ENCODE results near the gene BCAR3.
"Not testable (repeated sequence)": the region's sequence is repeated elsewhere in the genome, so short reads cannot be mapped to it uniquely, and the experiment has no call there.

BCAR3 gene

GRCh38 chr1:93689521-93690223, 8.0 kb upstream of the BCAR3 start:
- DNase-seq (ENCODE audit: low spot score) = no peak

DNA sequence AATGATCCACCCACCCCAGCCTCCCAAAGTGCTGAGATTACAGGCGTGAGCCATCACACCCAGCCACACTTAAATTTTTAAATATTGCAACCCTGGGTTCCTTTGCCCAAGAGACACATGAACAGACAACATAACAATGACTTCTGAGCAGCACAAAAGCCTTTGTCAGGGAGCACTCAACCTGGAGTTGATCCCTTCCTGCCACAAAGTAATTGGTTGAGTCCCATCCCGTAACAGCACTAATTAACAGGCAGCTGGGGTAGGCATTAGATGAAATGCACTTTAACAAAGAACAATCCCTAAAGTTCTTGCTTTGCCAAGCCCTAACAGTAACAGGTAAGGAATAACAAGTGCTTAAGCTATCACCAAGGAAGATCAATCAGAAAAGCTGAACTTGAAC, 5.9 kb upstream of the BCAR3 start:
- no peak for DNase-seq (ENCODE audit: low spot score)

DNA sequence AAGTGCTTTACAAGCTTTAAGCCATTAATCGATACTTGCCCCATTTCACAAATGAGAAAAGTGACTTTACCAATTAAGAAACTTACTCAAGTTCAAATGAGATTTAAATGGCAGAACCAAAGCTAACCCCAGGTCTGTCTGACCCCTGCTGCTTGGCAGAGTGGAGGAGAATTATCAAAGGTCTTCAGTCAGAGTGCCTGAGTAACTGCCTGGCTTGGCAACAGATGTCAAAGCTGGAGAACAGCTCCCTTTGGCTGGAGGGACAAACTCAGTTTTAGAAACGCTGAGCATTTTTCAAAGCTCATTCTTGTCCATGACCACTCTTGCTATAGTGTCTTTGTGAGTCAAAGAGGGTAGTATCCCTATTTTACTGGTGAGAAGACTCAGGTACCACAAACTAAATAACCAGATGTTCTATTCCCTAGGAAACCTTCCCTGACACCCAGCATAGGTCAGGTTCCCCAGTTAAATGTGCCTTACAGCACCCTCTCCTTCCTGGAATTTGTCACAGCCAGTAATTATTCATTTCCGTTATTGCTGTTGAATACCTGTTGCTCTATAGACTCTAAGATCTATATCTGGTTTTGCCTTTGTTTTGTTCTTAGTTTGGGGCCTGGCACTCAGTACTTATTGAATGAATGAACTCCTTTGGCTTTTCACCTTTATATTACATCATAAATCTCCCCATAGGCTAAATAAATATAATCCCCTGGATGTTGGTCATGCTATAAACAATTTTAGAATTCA, 5.0 kb upstream of the BCAR3 start:
- no peak for DNase-seq (ENCODE audit: low spot score)

DNA sequence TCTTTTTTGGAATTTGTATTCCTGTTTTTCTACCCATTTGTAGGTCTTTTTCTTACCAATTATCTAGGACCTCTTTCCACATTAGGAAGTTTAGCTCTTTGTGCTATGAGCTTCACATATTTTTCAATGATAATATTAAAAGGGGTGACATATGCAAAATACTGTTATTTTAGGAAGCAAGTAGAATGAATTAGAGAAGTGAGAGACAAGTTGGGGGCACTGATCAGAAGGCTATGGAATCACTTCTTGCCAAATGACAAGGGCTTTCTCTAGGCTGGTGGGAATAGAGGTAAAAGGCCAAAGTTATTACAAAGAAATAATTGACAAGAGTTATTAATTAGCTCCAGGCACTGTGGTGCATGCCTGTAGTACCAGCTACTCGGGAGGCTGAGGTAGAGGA, 4.3 kb upstream of the BCAR3 start:
- no peak for DNase-seq (ENCODE audit: low spot score)

DNA sequence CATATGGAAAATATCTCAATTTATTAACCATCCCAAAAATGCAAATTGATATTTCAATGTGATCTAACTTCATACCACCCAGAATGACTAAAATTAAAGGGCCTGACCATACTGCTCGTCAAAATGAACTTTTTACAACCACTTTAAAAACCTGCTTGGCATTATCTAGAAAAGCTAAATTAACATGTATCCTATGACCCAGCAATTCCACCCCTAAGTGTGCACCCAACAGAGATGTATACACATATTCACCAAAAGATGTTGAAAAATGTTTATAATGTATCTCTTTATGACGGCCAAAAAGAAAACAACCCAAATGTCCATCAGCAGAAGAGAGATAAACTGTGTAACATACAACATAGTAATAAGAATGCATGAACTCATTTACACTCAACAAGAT, 1.6 kb upstream of the BCAR3 start:
- no peak for DNase-seq (ENCODE audit: low spot score)

DNA sequence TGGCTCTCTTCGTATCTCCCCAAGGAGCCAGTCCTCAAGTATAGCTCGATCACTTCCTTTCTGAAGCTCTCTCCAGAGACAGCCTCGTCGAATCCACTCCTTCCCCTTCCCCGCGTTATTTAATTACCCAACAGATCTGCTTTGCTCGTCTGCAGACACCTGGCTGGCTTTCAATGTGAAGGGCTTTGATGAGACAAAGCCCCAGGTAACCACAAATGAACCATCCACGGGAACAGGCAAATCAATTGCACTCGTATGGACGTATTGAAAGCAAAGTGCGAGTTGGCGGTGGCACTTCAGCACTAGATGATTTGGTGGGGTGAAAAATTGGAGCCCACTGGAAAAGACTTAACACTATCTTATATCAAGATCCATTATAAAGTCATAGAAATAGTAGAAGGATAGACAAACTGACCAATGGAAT, 364 bp upstream of the BCAR3 start:
- DNase-seq (ENCODE audit: low spot score) = no peak

DNA sequence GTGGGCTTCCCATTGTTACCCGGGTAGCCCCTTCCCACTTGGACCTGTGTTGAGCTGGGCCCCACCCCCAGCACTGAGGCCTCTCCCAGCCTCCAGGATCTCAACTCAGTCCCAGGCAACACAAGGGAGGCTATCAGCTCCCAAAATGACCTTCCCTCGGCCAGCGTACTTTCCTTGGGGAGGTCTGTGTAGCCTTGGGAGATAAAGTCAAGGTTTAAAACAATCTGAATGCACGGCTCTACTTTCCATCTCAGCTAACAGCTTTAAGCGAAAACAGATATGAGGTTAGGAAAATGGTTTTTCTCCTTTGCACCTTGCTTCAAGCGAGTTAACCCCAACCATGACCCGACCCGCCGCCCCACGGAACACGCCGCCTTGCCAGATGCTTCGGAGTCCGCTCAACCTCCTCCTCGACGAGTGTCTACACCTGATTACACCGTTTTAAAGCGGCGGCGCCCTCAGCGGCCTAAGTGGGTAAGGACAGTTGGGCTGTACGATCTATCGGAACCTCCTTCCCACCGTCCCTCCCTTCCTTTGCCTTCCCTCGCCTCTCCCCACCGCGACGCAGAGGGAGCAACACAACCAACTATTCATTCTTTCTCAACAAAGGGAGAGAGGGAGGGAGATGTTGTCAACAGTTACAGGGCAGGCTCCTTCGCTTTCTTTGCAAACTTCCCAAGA, 1.1 kb downstream of the BCAR3 start:
- peak; percentile 72 for DNase-seq (ENCODE audit: low spot score)

- DNase-seq (ENCODE audit: low spot score) = no peak
Measured at GRCh38 chr1:93680076-93680419, 1.6 kb downstream of the BCAR3 start.

DNA sequence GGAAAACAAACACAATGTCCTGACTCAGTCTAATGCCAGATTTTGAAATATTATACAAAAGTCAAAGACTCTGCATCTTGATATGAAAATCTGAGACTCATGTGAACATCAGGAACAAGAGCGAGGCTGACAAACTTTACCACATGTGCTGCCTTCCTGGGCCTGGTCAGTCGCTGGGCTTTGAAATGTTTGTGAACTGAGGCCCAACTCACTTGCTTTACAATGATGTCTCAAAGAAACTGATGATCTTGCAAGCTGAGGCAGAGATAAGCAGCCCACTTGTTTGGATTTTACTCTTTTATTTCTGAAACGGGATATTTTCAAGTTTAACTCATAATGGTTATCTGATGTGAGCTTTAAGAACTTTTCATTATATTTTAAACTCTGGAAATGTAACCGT, 2.1 kb downstream of the BCAR3 start:
- DNase-seq (ENCODE audit: low spot score) = no peak

- DNase-seq (ENCODE audit: low spot score) = no peak
Measured at GRCh38 chr1:93678946-93679480, 2.6 kb downstream of the BCAR3 start.

GRCh38 chr1:93678491-93678890, 3.1 kb downstream of the BCAR3 start:
- DNase-seq (ENCODE audit: low spot score) = no peak

- no peak for DNase-seq (ENCODE audit: low spot score)
Measured at GRCh38 chr1:93677729-93678128, 3.9 kb downstream of the BCAR3 start.

DNA sequence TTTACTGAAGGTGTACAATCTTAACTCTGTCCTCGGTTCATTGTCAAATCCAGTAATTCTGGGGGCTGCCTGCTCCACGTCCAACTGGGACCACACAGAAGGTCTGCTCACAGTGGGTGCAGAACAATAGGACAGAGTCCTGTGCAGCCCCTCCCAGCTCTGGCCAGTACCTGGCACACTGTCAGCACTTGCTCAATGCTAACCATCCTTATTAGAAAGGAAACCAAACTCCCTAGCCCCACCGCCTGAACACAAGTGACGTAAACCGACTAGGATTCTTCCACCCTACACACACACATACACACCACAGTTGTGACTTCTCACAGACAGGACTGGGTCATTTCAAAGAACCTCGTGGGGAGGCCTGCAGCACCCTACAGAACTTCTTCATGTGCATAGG, 5.2 kb downstream of the BCAR3 start:
- DNase-seq (ENCODE audit: low spot score) = no peak

GRCh38 chr1:93675931-93676330, 5.7 kb downstream of the BCAR3 start:
- DNase-seq (ENCODE audit: low spot score) = no peak

- no peak for DNase-seq (ENCODE audit: low spot score)
Measured at GRCh38 chr1:93675271-93675670, 6.4 kb downstream of the BCAR3 start.

DNA sequence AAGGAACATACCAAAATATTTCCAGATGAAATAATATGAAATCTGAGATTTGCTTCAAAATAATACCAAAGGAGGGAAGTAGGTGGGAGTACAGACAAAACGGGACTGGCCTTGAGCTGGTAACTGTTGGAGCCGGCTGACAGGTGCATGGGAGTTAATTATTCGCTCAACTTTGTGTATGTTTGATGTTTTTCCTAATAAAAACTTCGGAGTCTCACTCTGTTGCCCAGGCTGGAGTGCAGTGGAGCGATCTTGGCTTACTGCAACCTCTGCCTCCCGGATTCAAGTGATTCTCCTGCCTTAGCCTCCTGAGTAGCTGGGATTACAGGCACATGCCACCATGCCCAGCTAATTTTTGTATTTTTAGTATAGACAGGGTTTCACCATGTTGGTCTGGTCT, 7.6 kb downstream of the BCAR3 start:
- DNase-seq (ENCODE audit: low spot score) = not testable (repeated sequence)

- DNase-seq (ENCODE audit: low spot score) = no peak
Measured at GRCh38 chr1:93673163-93673829, 8.3 kb downstream of the BCAR3 start.

DNA sequence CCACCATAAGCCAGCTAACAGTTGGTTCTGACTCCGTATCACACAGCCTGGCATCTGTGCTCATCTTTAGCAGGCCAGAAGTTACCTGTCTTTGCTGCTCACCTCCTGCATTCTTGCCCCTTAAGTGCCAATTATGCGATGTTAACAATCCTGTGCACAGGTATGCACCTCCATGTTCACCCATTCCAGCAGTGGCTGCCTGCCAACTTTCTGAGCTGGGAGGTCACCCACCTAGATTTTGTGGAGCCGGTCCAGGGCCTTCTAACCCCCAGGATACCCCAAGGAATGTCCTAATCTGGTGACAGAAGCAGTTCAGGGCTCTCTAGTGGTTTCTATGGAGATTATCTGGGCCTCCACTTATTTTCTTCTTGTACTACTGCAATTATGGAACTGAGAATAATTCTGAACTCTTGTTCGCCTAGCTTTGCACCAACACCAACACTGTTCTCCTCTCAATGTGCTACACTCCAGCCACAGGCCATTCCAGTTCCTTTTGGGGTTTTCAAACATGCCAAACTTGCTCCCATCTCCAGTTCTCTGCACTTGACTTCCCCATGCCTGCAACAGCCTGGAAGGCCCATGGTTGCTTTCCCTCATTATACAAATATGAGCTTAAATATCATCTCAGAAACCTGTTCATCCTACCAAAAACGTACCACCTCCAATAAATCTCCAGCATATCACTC, 9.0 kb downstream of the BCAR3 start:
- DNase-seq (ENCODE audit: low spot score) = no peak

GRCh38 chr1:93672069-93672468, 9.6 kb downstream of the BCAR3 start:
- DNase-seq (ENCODE audit: low spot score) = no peak

- DNase-seq (ENCODE audit: low spot score) = no peak
Measured at GRCh38 chr1:93671099-93671621, 10.5 kb downstream of the BCAR3 start.

GRCh38 chr1:93670141-93670540, 11.5 kb downstream of the BCAR3 start:
- peak; percentile 27 for DNase-seq (ENCODE audit: low spot score)

DNA sequence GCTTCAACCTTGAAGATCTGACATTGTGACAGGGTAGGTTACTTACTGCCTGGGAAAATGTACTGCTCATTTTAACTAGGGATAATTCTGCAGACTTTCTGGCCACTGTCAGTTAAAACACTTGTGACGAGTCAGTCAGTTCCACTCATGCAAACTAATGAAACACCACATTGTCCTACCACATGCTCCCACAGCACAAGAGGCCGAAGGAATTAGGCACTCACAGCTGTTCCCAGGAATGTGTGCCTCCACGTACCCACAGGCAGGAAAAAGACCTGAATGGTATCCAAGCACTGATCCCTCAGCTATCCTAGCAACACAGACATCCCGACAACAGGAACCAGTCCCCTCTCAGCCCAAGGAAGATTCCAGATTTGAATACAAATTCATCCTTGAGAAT, 12.3 kb downstream of the BCAR3 start:
- peak; percentile 26 for DNase-seq (ENCODE audit: low spot score)

All from globus pallidus (tissue), 1 donor.